H1 (cell line): ENCODE results near the gene PSME2. TPM values are rescaled to one million over a fixed set of nuclear protein-coding genes. Genes with fewer than 3 reads are reported as not detected.

ENCODE experiments used
- ASH2L ChIP-seq: fragments of 200-600, 300-600 bp; sonication (generic); IDR thresholded peaks from one replicate; pipeline ENCODE4 v1.7.1; 2017; ENCODE audit warnings: low read length
- CTBP2 ChIP-seq: IDR thresholded peaks from 2 replicates; pipeline ENCODE4 v1.7.0; 2011; ENCODE audit warnings: borderline replicate concordance, mild to moderate bottlenecking, moderate library complexity, mixed read lengths, low read length; ENCODE audit not compliant: insufficient read depth, insufficient read length
- EP300 ChIP-seq, 2 experiments: IDR thresholded peaks; 1 replicate in 1 of 2; 2 replicates in 1 of 2; pipeline ENCODE4 v1.6.1; 2011 to 2012; ENCODE audit warnings: low read depth in 2 of 2, low read length in 2 of 2, mild to moderate bottlenecking in 2 of 2, borderline replicate concordance in 1 of 2, inconsistent platforms in 1 of 2, moderate library complexity in 1 of 2
- EZH2 ChIP-seq: fragments of 200-600 bp; sonication (generic); IDR thresholded peaks from 2 replicates; pipeline ENCODE4 v1.7.1; 2012; ENCODE audit warnings: low read depth, mild to moderate bottlenecking, moderate library complexity, low read length, inconsistent platforms; ENCODE audit not compliant: severe bottlenecking
- HDAC2 ChIP-seq, 2 experiments: fragments of 300-600 bp in 1 of 2; sonication (generic) in 1 of 2; IDR thresholded peaks; 2 replicates each; pipeline ENCODE4 v1.6.1; 2011 to 2012; ENCODE audit warnings: low read depth in 2 of 2, low read length in 2 of 2, mild to moderate bottlenecking in 2 of 2, moderate library complexity in 2 of 2, borderline replicate concordance in 1 of 2, inconsistent platforms in 1 of 2
- JUND ChIP-seq: IDR thresholded peaks from 2 replicates; pipeline ENCODE4 v1.6.1; 2011; ENCODE audit warnings: mild to moderate bottlenecking, improper control_type of control experiment, low read length
- MAFK ChIP-seq: IDR thresholded peaks from 2 replicates; pipeline ENCODE4 v1.6.1; 2012; ENCODE audit warnings: low read depth, mild to moderate bottlenecking, improper control_type of control experiment, low read length
- NRF1 ChIP-seq: IDR thresholded peaks from 2 replicates; pipeline ENCODE4 v1.6.1; 2011; ENCODE audit warnings: mild to moderate bottlenecking, low read depth, low read length, improper control_type of control experiment
- POLR2A ChIP-seq, 2 experiments: IDR thresholded peaks; 1 replicate in 1 of 2; 2 replicates in 1 of 2; pipeline ENCODE4 v1.6.1; 2011; ENCODE audit warnings: low read depth in 2 of 2, low read length in 2 of 2, mild to moderate bottlenecking in 2 of 2; ENCODE audit errors: control extremely low read depth in 1 of 2
- POLR2AphosphoS5 ChIP-seq: IDR thresholded peaks from 2 replicates; pipeline ENCODE4 v1.6.1; 2011; ENCODE audit warnings: low read depth, low read length
- POU5F1 ChIP-seq: IDR thresholded peaks from 2 replicates; pipeline ENCODE4 v1.6.1; 2011; ENCODE audit warnings: low read depth, mild to moderate bottlenecking, low read length, moderate library complexity
- RBBP5 ChIP-seq: IDR thresholded peaks from 2 replicates; pipeline ENCODE4 v1.7.1; 2012; ENCODE audit warnings: low read depth, mild to moderate bottlenecking, inconsistent platforms, low read length, moderate library complexity, borderline replicate concordance
- SIRT6 ChIP-seq: IDR thresholded peaks from one replicate; pipeline ENCODE4 v1.7.1; 2012; ENCODE audit warnings: low read length, inconsistent platforms
- SP4 ChIP-seq: IDR thresholded peaks from 2 replicates; pipeline ENCODE4 v1.6.1; 2012; ENCODE audit warnings: low read length, inconsistent platforms
- SUZ12 ChIP-seq: fragments of 200-600 bp; sonication (generic); IDR thresholded peaks from 2 replicates; pipeline ENCODE4 v1.6.1; 2012; ENCODE audit warnings: mild to moderate bottlenecking, inconsistent platforms, low read length, moderate library complexity, mixed read lengths
- TAF1 ChIP-seq: IDR thresholded peaks from 2 replicates; pipeline ENCODE4 v1.6.1; 2011; ENCODE audit warnings: mild to moderate bottlenecking, low read depth, low read length
- TBP ChIP-seq: IDR thresholded peaks from 2 replicates; pipeline ENCODE4 v1.6.1; 2011; ENCODE audit warnings: low read depth, low read length, improper control_type of control experiment
- polyA plus RNA-seq, 7 experiments: library from polyadenylated mRNA; depleted of rRNA in 3 of 7; stranded (reverse) in 5 of 7; unstranded in 2 of 7; fragments of >200 nt in 5 of 7; fragments of 200-250 nt in 2 of 7; gene quantifications; 1 replicate in 5 of 7; 2 replicates in 1 of 7; 4 replicates in 1 of 7; pipeline versions ENCODE4 v1.2.1 to v1.2.3, GENCODE V29; 2011 to 2013; ENCODE audit warnings: missing spikeins in 2 of 7, mixed read lengths in 2 of 7
- total RNA-seq: library from RNA; stranded (reverse); fragmentation: NEBNext Ultra II Directional; extraction: Animal tissue kit (Norgen Biotek cat#: 25700); gene quantifications from 2 replicates; pipeline ENCODE4 v1.2.1, GENCODE V29; 2021
- TF ChIP-seq, protein P1 (sequence below): IDR thresholded peaks from 2 replicates; pipeline ENCODE4 v1.6.1; 2012; ENCODE audit warnings: inconsistent platforms
- TF ChIP-seq, protein P2 (sequence below): IDR thresholded peaks from 2 replicates; pipeline ENCODE4 v1.6.1; 2012; ENCODE audit warnings: inconsistent platforms
- TF ChIP-seq, protein P3 (sequence below), 3 experiments: IDR thresholded peaks; 1 replicate in 2 of 3; 2 replicates in 1 of 3; pipeline versions ENCODE4 v1.5.1 to v1.6.1; 2011; ENCODE audit warnings: low read length in 3 of 3, mild to moderate bottlenecking in 3 of 3, inconsistent platforms in 2 of 3, low read depth in 1 of 3, moderate library complexity in 1 of 3; ENCODE audit not compliant: insufficient read depth in 1 of 3; ENCODE audit errors: control extremely low read depth in 1 of 3

PSME2 gene
- total and polyA plus RNA-seq, 2 of the 8 experiments (the other 6 are each of a cell fraction or from before 2014, with no cell fraction given), result 71.8 to 111 TPM

DNA sequence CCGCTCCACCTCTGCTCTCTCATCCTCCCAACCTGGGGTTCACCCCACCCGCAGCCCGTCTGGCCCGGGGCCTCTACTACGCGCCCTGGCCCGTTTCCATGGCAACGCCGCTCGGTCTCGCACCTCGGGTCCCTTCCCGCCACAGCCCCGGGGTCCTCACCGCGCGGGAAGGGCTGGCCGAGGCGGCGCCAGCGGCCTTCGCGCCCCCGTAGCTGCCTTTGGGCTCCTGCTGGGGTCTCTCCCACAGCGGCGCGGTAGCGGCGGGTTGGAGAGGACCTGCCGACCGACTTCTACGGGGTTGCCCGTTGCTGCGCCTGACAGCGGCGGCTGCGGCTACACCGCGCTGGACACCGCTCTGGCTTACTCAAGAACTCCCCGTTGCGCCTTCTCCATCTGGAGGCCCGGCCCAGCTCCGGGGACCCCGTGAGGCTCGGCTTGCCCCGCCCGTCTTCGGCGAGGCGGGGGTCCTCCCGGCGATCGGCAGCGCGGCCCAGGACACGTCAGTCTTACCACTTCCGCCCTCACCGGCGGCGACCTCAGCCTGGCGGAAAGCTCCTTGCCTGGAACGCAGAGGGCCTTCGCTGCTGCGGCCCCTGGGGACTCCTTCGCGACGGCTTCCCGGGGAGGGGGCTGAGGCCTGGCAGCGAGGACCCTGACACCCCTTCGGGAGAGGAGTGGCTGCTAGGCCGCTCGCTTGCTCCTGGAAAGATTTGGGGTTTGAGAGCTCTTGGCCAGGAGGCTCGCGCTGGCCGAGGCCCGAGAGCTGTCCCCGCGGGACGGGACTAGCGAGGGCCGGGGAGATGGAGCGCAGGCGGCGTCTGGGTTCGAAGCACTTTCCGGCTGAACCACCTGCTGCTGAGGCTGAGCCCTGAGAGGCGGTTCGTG is 49.0 kb upstream of the PSME2 start, which contains the start of gene TM9SF1 (continued):
- TF ChIP-seq HDAC2 (IDR thresholded peaks at IDR 0.05; ENCODE audit: borderline replicate concordance in 1 of 2, low read depth in 2 of 2, low read length in 2 of 2) (no peak; a peak in 1 of 4 replicates), SUZ12 (no peak), JUND (no peak), EZH2 (no peak), RBBP5 (no peak; the same call in 1 of the 2 replicates), TBP (peak; percentile 63; the same call in 1 of the 2 replicates), SIRT6 (no peak), ASH2L (peak; percentile 94), TAF1 (peak; percentile 83; the same call in 1 of the 2 replicates), MAFK (no peak), EP300 (IDR thresholded peaks at IDR 0.05; ENCODE audit: borderline replicate concordance in 1 of 2, low read depth in 2 of 2, low read length in 2 of 2) (no peak), CTBP2 (no peak), POLR2A (IDR thresholded peaks at IDR 0.05; ENCODE audit: control extremely low read depth in 1 of 2, low read depth in 2 of 2, low read length in 2 of 2) (peak; percentile 7 to 61; a peak in 2 of 3 replicates), POLR2AphosphoS5 (peak; percentile 75), POU5F1 (no peak), NRF1 (no peak), SP4 (peak; percentile 97)
- TF ChIP-seq, protein P1, sequence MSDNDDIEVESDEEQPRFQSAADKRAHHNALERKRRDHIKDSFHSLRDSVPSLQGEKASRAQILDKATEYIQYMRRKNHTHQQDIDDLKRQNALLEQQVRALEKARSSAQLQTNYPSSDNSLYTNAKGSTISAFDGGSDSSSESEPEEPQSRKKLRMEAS, result peak; percentile 99
- TF ChIP-seq, protein P2, sequence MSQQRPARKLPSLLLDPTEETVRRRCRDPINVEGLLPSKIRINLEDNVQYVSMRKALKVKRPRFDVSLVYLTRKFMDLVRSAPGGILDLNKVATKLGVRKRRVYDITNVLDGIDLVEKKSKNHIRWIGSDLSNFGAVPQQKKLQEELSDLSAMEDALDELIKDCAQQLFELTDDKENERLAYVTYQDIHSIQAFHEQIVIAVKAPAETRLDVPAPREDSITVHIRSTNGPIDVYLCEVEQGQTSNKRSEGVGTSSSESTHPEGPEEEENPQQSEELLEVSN, result peak; percentile 100
- TF ChIP-seq, protein P3, sequence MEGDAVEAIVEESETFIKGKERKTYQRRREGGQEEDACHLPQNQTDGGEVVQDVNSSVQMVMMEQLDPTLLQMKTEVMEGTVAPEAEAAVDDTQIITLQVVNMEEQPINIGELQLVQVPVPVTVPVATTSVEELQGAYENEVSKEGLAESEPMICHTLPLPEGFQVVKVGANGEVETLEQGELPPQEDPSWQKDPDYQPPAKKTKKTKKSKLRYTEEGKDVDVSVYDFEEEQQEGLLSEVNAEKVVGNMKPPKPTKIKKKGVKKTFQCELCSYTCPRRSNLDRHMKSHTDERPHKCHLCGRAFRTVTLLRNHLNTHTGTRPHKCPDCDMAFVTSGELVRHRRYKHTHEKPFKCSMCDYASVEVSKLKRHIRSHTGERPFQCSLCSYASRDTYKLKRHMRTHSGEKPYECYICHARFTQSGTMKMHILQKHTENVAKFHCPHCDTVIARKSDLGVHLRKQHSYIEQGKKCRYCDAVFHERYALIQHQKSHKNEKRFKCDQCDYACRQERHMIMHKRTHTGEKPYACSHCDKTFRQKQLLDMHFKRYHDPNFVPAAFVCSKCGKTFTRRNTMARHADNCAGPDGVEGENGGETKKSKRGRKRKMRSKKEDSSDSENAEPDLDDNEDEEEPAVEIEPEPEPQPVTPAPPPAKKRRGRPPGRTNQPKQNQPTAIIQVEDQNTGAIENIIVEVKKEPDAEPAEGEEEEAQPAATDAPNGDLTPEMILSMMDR (IDR thresholded peaks at IDR 0.05; ENCODE audit: control extremely low read depth in 1 of 3, insufficient read depth in 1 of 3, low read depth in 1 of 3, low read length in 3 of 3), result peak in 1 of 3 experiments; percentile 8; a peak in 1 of 4 replicates
